Measurements from ENCODE around the gene RBM11.

- TF ChIP-seq POLR2A (IDR thresholded peaks at IDR 0.05), result no peak
- no peak for TF ChIP-seq CTCF (IDR thresholded peaks at IDR 0.05)
Observed at GRCh38 chr21:14206222-14206621, 9.7 kb upstream of the RBM11 start.
